Stimulated activated CD4-positive, alpha-beta T cell treated with anti-CD3 and anti-CD28 coated beads, Interleukin-12 subunit alpha, Interleukin-12 subunit beta, amount 100 ng/mL, for 24 hours (primary cell): ENCODE data around the gene TBC1D24.

ENCODE experiments used
- DNase-seq, 2 experiments: peaks; one replicate each; pipeline ENCODE4 v3.0.0-alpha.2; 2020; ENCODE audit warnings: low read depth in 2 of 2

The TBC1D24 gene

DNA sequence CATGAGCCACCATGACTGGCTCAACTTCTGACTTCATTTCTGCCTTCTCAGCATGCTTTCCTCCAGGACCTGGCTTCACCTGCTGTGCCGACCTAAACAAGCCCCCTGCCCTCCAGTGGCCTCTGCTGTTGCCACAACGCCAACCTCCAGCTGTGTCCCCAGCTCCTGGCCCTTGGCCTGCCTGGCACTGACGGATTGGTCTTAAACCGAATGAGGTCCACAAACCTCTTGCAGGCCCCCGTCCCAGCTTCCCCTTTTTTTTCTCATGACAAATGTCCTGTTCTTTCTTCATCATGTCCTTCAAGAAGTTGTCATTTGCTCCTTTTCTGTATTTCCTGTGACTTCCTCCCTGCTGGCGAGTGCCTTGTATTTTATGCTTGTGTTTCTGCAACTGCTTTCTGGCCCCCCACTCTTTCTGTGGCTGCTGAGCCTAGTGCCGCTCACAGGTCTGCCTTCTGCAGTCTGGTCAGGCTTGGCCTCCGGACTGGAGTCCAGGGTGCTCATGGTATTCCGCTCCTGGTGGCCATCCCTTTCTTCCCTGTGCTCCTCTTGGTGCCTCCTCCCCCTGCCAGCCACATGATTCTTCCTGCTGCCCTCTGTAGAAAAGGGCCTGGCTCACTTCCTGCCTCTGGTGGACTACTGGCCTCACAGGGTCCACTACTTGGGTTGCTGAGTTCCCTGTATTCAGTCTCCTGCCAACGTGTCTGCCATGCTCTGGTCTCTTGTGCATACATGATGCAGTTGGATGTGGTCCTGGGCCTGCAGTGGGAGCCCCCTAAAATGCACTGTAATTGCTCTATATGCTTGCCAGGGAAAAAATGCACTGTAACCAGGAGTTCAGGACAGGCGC is 41.7 kb downstream of the TBC1D24 start:
- DNase-seq, result no peak

- DNase-seq, result no peak
Measured at GRCh38 chr16:2517954-2518605, 43.2 kb downstream of the TBC1D24 start.

GRCh38 chr16:2518823-2519710 is 44.1 kb downstream of the TBC1D24 start:
- DNase-seq, result no peak

- DNase-seq, result no peak
Measured at GRCh38 chr16:2519711-2520080, 44.8 kb downstream of the TBC1D24 start.

- DNase-seq, result peak; percentile 74 to 83
Measured at GRCh38 chr16:2520097-2520783, 45.3 kb downstream of the TBC1D24 start, which contains the start of gene AMDHD2. TSS of gene AMDHD2 (plus strand) at chr16:2520371. CDS start at chr16:2520459, 88 bp downstream.

- no peak for DNase-seq
Measured at GRCh38 chr16:2520784-2521531, 46.0 kb downstream of the TBC1D24 start.

DNA sequence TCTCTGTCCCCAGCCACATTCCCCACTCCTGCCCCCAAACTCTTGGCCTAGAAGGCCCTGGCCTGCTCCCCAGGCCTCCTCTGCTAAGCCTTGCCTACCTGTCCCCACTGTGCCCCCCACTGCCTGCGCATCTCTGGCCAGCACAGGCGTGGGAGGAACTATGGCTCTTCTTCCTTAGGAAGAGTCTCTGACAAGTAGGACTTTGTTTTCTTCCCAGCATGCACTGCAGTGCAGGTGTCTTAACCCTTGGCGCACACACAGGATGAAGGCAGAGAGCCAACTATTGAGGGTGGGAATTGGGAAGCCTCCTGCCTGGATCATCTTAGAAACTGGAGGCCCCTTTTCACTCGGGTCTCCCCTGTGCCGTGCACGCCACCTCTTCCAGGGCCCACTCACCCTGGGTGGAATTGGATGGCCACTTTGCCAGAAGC is 48.9 kb downstream of the TBC1D24 start:
- no peak for DNase-seq

GRCh38 chr16:2524339-2524938 is 49.5 kb downstream of the TBC1D24 start:
- no peak for DNase-seq

- no peak for DNase-seq
Measured at GRCh38 chr16:2526135-2526534, 51.2 kb downstream of the TBC1D24 start.

DNA sequence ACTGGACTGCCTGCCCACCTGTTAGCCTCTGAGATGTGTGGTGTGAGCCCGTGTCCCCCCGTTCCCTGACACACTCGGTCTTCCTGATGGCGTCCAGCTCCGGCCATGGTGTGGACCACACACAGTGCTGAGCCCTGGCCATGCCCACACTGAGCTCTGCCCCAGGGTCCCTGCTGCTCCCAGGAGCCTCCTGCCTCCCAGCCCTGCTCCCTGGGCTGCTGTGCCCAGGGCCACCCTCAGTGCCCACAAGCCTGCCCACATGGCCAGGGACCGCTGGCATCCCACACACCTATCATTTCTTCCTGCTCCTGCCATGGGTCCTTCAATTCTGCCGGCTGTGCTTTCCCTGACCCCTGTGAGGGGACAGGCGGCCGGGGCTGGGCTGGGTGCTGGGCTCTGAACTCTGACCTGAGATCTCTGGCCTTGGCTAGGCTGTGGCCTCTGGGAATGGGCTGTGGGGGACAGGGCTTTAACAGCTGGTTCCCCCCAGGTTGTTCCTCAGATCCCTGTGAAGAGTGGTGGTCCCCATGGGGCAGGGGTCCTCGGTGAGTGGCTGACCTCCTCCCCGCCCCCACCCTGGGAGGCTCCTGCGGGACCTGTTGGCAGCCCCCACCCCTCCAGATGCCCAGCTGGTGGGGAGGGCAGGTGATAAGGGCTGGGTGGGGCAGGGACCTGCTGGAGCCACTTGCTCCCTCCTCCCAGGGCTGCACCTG is 52.3 kb downstream of the TBC1D24 start:
- no peak for DNase-seq

DNA sequence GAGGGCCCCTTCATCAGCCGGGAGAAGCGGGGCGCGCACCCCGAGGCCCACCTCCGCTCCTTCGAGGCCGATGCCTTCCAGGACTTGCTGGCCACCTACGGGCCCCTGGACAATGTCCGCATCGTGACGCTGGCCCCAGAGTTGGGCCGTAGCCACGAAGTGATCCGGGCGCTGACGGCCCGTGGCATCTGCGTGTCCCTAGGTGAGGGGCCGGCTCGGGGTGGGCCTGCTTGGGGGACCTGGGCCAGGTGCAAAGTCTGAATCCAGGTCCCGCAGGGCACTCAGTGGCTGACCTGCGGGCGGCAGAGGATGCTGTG is 52.8 kb downstream of the TBC1D24 start:
- DNase-seq, result no peak

DNA sequence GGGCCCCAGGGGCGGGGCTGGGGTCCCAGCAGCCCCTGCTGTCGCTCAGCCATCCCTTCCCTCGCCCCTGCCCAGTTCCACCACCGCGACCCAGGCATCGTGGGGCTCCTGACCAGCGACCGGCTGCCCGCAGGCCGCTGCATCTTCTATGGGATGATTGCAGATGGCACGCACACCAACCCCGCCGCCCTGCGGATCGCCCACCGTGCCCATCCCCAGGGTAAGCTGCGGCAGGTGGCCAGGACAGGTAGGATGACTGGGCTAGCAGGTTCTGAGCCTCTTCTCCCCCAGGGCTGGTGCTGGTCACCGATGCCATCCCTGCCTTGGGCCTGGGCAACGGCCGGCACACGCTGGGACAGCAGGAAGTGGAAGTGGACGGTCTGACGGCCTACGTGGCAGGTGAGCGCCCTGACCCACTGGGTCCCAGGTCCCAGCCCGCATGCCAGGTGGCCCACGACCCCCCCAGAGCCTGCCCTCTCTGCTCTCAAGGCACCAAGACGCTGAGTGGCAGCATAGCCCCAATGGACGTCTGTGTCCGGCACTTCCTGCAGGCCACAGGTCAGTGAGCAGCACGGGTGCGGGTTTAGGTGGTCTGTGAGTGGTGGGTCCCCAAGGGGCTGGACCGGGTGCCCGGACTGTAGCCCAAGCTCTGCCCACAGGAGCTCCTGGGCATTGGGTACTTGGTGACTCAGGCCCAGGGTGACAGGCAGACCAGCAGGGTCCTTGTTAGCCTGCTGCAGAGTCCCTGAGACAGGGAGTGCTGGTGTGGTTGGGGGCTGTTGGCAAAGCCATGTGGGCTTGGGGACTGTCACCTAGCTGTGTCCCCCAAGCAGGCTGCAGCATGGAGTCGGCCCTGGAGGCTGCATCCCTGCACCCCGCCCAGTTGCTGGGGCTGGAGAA is 53.5 kb downstream of the TBC1D24 start:
- DNase-seq, result no peak

- no peak for DNase-seq
Measured at GRCh38 chr16:2529061-2529931, 54.4 kb downstream of the TBC1D24 start.

DNA sequence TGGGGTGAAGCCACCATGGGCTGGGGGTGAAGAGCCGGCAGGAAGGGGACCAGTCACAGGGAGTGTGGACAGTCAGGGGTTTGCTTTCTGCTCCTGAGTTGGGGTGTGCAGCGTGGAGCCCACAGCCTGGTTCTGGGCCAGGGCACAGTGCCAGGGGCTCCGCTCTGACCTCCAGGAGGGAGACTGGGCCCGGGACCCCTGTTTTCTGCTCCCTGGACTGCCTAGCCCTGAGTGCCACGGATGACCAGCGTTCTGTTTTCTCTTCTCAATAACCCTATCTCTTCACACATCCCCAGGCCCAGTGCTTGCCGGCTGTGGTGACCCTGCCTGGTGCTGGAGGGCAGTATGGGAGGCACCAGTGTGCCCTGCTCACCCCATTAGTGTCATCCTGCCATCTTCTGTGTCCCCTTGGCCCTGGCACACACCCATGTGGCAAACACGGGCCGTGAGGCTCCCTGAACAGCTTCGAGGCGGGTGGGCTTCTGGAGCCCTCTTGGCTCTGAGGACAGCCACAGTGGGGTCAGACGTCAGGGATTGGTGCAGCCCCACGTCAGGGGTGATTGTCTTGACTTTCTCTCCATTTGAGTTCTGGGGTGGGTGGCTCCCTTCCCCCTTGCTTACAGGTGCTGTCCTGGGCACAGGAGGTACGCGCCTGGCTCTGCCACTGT is 55.2 kb downstream of the TBC1D24 start:
- no peak for DNase-seq

- DNase-seq, result no peak
Measured at GRCh38 chr16:2530629-2531318, 55.8 kb downstream of the TBC1D24 start.

DNA sequence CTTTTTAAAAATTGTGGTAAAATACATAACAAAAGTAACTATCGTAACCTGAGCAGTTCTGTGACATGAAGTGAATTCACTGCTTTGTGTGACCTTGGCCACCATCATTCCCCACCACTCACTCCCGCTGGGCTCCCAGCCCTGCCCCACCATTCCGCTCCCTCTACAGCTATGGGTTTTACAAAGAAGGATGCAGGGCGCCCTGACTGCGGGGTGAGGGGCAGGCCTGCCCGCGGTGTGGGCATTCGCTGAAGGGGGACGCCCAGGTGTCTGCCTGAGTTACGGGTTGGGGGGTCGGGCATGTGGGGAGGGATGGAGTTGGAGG is 56.4 kb downstream of the TBC1D24 start, which contains the start of gene CEMP1:
Gene CEMP1 (minus strand): TSS at position 38 of the 325 bp plus-strand sequence. CDS start 335 bp downstream, outside the sequence.
- no peak for DNase-seq
